HCT116 (cell line): ENCODE results near the gene PIGBOS1.

ENCODE experiments used
- ATF3 ChIP-seq: IDR thresholded peaks from 2 replicates; pipeline ENCODE4 v1.6.1; 2012
- EZH2 ChIP-seq: fragments of 200-600 bp; sonication (generic); IDR thresholded peaks from 2 replicates; pipeline ENCODE4 v1.6.1; 2017; ENCODE audit warnings: antibody characterized with exemption, mixed run types
- EZH2phosphoT487 ChIP-seq: fragments of 200-600 bp; IDR thresholded peaks from 2 replicates; pipeline ENCODE4 v1.6.1; 2018; ENCODE audit warnings: antibody characterized with exemption, borderline replicate concordance
- FOSL1 ChIP-seq: IDR thresholded peaks from 2 replicates; pipeline ENCODE4 v1.6.1; 2012; ENCODE audit warnings: low read depth
- MAX ChIP-seq: IDR thresholded peaks from 2 replicates; pipeline ENCODE4 v1.6.1; 2012
- POLR2A ChIP-seq: IDR thresholded peaks from 2 replicates; pipeline ENCODE4 v1.7.0; 2011; ENCODE audit warnings: borderline replicate concordance; ENCODE audit not compliant: insufficient read depth, insufficient read length; ENCODE audit errors: extremely low read depth
- POLR2AphosphoS5 ChIP-seq: IDR thresholded peaks from 2 replicates; pipeline ENCODE4 v1.6.1; 2011; ENCODE audit warnings: mild to moderate bottlenecking, low read depth, low read length, moderate library complexity
- YY1 ChIP-seq: IDR thresholded peaks from 2 replicates; pipeline ENCODE4 v1.6.1; 2011; ENCODE audit warnings: low read length, low read depth, moderate library complexity, mild to moderate bottlenecking; ENCODE audit not compliant: insufficient replicate concordance; ENCODE audit errors: extremely low read depth
- ZNF274 ChIP-seq: fragments of 200-500 bp; sonication (Bioruptor generic); IDR thresholded peaks from 2 replicates; pipeline ENCODE4 v1.6.1; 2014; ENCODE audit warnings: mild to moderate bottlenecking, low read depth, low read length, inconsistent platforms
- TF ChIP-seq, protein P1 (sequence below), 3 experiments: fragments of 200-600 bp in 1 of 3; sonication (generic) in 1 of 3; IDR thresholded peaks in 2 of 3; conservative IDR thresholded peaks in 1 of 3; 2 replicates each; pipeline ENCODE4 v1.5.1; 2012 to 2017; ENCODE audit warnings: low read depth in 2 of 3, low read length in 2 of 3, antibody characterized with exemption in 1 of 3, borderline replicate concordance in 1 of 3, control low read depth in 1 of 3, mild to moderate bottlenecking in 1 of 3, mixed read lengths in 1 of 3, mixed run types in 1 of 3, moderate library complexity in 1 of 3; ENCODE audit not compliant: insufficient read depth in 1 of 3
- TF ChIP-seq, protein P2 (sequence below): IDR thresholded peaks from 2 replicates; pipeline ENCODE4 v1.6.1; 2012; ENCODE audit warnings: low read depth

- no peak for TF ChIP-seq POLR2A
- TF ChIP-seq, protein P1, sequence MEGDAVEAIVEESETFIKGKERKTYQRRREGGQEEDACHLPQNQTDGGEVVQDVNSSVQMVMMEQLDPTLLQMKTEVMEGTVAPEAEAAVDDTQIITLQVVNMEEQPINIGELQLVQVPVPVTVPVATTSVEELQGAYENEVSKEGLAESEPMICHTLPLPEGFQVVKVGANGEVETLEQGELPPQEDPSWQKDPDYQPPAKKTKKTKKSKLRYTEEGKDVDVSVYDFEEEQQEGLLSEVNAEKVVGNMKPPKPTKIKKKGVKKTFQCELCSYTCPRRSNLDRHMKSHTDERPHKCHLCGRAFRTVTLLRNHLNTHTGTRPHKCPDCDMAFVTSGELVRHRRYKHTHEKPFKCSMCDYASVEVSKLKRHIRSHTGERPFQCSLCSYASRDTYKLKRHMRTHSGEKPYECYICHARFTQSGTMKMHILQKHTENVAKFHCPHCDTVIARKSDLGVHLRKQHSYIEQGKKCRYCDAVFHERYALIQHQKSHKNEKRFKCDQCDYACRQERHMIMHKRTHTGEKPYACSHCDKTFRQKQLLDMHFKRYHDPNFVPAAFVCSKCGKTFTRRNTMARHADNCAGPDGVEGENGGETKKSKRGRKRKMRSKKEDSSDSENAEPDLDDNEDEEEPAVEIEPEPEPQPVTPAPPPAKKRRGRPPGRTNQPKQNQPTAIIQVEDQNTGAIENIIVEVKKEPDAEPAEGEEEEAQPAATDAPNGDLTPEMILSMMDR (IDR thresholded peaks at IDR 0.05 in 2 of 3, conservative IDR thresholded peaks at IDR 0.05 in 1 of 3; ENCODE audit: borderline replicate concordance in 1 of 3, insufficient read depth in 1 of 3, low read depth in 2 of 3, low read length in 2 of 3): no peak
- no peak for TF ChIP-seq ZNF274
- no peak for TF ChIP-seq EZH2
- no peak for TF ChIP-seq FOSL1
- TF ChIP-seq, protein P2, sequence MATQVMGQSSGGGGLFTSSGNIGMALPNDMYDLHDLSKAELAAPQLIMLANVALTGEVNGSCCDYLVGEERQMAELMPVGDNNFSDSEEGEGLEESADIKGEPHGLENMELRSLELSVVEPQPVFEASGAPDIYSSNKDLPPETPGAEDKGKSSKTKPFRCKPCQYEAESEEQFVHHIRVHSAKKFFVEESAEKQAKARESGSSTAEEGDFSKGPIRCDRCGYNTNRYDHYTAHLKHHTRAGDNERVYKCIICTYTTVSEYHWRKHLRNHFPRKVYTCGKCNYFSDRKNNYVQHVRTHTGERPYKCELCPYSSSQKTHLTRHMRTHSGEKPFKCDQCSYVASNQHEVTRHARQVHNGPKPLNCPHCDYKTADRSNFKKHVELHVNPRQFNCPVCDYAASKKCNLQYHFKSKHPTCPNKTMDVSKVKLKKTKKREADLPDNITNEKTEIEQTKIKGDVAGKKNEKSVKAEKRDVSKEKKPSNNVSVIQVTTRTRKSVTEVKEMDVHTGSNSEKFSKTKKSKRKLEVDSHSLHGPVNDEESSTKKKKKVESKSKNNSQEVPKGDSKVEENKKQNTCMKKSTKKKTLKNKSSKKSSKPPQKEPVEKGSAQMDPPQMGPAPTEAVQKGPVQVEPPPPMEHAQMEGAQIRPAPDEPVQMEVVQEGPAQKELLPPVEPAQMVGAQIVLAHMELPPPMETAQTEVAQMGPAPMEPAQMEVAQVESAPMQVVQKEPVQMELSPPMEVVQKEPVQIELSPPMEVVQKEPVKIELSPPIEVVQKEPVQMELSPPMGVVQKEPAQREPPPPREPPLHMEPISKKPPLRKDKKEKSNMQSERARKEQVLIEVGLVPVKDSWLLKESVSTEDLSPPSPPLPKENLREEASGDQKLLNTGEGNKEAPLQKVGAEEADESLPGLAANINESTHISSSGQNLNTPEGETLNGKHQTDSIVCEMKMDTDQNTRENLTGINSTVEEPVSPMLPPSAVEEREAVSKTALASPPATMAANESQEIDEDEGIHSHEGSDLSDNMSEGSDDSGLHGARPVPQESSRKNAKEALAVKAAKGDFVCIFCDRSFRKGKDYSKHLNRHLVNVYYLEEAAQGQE: no peak
- TF ChIP-seq ATF3: no peak
- TF ChIP-seq YY1: no peak
- TF ChIP-seq MAX: no peak
- no peak for TF ChIP-seq EZH2phosphoT487
- no peak for TF ChIP-seq POLR2AphosphoS5
Observed at GRCh38 chr15:55284426-55284825, 34.5 kb downstream of the PIGBOS1 start.
